ENCODE results near the gene RHBDF1.

RHBDF1 gene

GRCh38 chr16:104928-105327 is 32.5 kb upstream of the RHBDF1 start:
- TF ChIP-seq, protein P1, sequence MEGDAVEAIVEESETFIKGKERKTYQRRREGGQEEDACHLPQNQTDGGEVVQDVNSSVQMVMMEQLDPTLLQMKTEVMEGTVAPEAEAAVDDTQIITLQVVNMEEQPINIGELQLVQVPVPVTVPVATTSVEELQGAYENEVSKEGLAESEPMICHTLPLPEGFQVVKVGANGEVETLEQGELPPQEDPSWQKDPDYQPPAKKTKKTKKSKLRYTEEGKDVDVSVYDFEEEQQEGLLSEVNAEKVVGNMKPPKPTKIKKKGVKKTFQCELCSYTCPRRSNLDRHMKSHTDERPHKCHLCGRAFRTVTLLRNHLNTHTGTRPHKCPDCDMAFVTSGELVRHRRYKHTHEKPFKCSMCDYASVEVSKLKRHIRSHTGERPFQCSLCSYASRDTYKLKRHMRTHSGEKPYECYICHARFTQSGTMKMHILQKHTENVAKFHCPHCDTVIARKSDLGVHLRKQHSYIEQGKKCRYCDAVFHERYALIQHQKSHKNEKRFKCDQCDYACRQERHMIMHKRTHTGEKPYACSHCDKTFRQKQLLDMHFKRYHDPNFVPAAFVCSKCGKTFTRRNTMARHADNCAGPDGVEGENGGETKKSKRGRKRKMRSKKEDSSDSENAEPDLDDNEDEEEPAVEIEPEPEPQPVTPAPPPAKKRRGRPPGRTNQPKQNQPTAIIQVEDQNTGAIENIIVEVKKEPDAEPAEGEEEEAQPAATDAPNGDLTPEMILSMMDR (IDR thresholded peaks at IDR 0.05), result no peak
- DNase-seq (ENCODE audit: low spot score), result no peak
- Histone ChIP-seq H3K4me3 (no peak overlapping the region), H3K27ac (peak overlapping the region; percentile 70 to 90)

- H3K27ac ChIP-seq, result peak overlapping the region; percentile 70 to 90
- TF ChIP-seq, protein P1 (IDR thresholded peaks at IDR 0.05), result no peak
- H3K4me3 ChIP-seq, result no peak overlapping the region
- no peak for DNase-seq (ENCODE audit: low spot score)
Measured at GRCh38 chr16:104355-104754, 31.9 kb upstream of the RHBDF1 start.

DNA sequence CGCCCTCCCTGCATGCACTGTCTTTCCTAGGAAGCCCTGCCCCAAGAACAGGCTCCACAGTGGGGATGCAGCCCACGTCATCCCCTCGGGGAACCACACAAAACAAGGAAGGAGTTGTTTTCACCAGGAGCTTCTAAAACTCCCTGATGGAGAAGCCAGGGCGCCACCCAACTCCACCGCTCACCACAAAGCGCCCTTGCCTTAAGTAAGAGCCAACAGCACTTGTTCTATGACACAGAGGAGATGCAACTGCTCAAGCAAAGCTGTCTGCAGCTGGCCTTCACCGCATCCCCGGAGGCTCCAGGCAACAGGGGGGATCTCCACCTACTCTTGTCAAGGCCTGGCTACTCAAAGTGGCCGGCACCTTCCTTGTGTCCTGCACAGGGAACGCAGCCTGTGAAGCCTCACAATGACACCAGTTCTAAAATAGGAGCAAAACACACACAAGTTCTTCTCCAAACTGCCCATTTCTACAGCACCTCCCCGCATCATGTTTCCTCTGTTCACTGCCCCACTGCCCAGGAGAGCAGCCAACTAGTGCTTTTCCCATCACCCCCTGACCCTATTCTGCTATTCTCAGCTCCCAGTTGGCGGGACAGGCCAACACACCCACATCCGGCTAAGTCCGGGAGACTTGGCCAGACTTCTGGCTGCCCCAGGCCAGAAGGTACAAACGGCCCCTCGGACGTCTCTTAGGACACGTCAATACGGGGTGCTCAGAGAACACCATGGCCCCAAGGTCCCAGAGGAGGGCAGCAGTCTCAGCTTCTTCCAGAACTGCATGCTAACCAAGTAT is 29.8 kb upstream of the RHBDF1 start:
- Histone ChIP-seq H3K4me3 (peak overlapping the region; percentile 37), H3K27ac (peak overlapping the region; percentile 88 to 90)
- peak; percentile 97 for DNase-seq (ENCODE audit: low spot score)
- TF ChIP-seq, protein P1 (IDR thresholded peaks at IDR 0.05), result no peak

GRCh38 chr16:101586-101985 is 29.2 kb upstream of the RHBDF1 start:
- peak; percentile 78 for DNase-seq (ENCODE audit: low spot score)
- H3K27ac ChIP-seq, result peak overlapping the region; percentile 88 to 90
- TF ChIP-seq, protein P1 (IDR thresholded peaks at IDR 0.05), result no peak
- H3K4me3 ChIP-seq, result peak overlapping the region; percentile 37

- no peak for DNase-seq (ENCODE audit: low spot score)
- Histone ChIP-seq H3K27ac (peak overlapping the region; percentile 88 to 90), H3K4me3 (peak overlapping the region; percentile 37)
- TF ChIP-seq, protein P1 (IDR thresholded peaks at IDR 0.05), result no peak
Measured at GRCh38 chr16:100989-101388, 28.6 kb upstream of the RHBDF1 start.

- DNase-seq (ENCODE audit: low spot score), result no peak
- no peak overlapping the region for H3K4me3 ChIP-seq
- H3K27ac ChIP-seq, result peak overlapping the region in 1 of 2 donors; percentile 49
- TF ChIP-seq, protein P1 (IDR thresholded peaks at IDR 0.05), result no peak
Measured at GRCh38 chr16:97822-98221, 25.4 kb upstream of the RHBDF1 start.

GRCh38 chr16:96935-97381 is 24.5 kb upstream of the RHBDF1 start:
- Histone ChIP-seq H3K27ac (no peak overlapping the region), H3K4me3 (no peak overlapping the region)
- DNase-seq (ENCODE audit: low spot score), result peak; percentile 94
- TF ChIP-seq, protein P1 (IDR thresholded peaks at IDR 0.05), result peak; percentile 96
